GM21526 (cell line): ENCODE results near the gene RASSF5.

Source experiments
- ATAC-seq: cut with Tn5 transposase; IDR thresholded peaks from one replicate; pipeline ENCODE4 v1.9.1; 2021; ENCODE audit warnings: moderate library complexity; ENCODE audit not compliant: unreplicated experiment, low FRiP score

Gene RASSF5

DNA sequence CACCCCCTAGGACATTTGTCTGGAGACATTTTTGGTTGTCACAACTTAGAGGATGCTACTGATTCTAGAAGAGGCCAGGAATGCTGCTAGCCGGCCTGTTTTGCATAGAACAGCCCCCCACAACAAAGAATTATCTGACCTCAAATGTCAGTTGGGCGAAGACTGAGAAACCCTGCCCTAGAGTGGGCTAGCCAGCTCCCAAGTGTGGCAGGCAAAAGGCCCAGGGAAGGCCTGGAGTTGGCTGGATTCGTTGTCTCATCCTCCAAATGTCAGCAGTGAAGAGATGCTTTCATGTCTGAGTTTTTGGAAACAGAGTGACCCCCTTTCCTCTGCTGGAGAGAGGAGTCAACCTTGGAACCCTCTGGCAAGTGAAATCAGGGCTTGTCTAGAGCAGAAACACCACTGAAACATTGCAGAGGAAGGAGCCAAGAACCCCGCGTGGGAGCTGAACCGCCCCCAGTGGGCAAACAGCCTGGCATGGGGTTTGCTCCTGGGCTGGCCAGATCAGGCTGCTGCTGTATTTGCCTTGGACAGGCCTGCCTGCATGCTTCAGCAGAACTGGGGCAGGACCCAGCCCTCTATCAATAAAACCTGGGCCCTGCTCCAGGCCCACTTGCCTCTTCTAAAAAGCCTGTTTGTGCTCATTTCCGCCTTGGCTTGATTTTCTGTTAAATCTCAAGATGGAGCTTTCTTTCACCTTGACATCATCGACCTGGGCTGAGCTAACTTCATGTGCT lies 32.9 kb downstream of the RASSF5 start:
- ATAC-seq = no peak

DNA sequence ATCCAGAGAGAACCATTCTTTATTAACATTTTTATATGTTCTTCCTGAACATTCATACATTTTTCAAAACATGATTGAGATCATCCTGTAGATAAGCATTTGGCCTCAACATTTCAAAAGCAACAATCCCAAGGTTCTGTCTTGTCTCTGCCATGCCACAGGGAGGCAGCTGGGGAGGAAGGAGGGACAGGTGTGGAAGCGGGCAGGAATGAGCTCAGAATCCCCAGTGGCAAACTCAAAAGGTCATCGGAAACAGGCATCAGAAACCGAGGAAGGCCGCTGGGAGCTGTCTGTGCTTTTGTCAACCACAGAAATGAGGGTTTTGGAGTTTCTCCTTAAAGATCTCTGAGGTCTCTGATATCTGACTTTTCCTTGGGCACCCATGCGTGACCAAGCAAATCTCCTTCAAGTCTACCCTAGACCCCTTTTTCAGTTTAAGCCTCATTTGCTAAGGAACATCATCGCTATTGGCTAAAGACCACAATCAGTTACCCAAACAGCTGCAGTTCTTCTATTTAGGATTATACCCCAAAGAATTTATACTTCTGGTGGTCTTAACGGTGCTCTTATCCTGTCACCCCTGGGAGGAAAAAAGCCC lies 34.0 kb downstream of the RASSF5 start:
- no peak for ATAC-seq

DNA sequence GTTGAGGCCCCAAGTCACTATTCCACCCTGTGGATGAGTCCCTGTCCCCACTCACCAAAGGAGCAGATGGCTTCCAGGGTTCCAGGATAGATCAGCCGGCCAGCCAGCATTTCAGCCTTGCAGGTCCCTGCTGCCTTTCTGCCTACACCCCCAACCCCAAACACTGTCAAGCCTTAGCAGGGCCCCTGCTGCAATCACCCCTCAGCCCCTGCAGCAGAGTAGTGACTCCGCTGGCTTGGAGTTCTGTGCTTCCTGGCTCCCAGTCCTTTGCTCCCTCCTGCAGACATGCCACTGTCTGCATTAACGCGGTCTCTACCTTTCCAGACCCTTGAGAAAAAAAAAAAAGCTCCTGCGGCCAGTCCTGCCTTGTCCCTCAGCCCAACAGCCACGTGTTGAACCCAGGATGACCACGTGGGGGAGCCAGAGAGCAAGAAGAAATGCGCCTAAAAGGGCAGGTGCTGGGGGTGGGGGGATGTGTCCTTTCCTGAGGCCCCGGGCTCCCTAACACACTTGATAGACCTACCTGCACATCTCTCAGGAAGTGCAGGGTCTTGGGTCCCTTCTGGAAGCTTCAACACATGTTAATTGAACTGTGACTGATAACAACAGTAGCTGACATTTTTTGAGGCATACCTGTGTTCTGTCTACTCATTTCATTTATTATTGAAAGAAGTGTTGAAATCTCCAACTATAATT lies 37.4 kb downstream of the RASSF5 start:
- ATAC-seq = no peak

DNA sequence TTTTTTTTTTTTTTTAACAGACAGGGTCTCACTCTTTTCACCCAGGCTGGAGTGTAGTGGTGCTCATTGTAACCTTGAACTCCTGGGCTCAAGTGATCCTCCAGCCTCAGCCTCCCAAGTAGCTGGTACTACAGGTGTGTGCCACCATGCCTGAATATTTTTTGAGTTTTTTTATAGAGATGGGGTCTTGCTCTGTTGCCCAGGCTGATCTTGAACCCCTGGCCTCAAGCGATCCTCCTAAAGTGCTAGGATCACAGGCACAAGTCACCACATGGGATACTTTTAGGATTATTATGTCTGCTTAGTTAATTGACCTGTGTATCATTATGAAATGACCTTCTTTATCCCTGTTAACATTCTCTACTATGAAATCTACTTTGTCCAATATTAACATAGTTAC lies 38.0 kb downstream of the RASSF5 start:
- ATAC-seq = no peak

- ATAC-seq = no peak
These were observed 39.8 kb downstream of the RASSF5 start for GRCh38 chr1:206547104-206547503.

GRCh38 chr1:206550446-206550845 lies 43.1 kb downstream of the RASSF5 start:
- ATAC-seq = no peak

DNA sequence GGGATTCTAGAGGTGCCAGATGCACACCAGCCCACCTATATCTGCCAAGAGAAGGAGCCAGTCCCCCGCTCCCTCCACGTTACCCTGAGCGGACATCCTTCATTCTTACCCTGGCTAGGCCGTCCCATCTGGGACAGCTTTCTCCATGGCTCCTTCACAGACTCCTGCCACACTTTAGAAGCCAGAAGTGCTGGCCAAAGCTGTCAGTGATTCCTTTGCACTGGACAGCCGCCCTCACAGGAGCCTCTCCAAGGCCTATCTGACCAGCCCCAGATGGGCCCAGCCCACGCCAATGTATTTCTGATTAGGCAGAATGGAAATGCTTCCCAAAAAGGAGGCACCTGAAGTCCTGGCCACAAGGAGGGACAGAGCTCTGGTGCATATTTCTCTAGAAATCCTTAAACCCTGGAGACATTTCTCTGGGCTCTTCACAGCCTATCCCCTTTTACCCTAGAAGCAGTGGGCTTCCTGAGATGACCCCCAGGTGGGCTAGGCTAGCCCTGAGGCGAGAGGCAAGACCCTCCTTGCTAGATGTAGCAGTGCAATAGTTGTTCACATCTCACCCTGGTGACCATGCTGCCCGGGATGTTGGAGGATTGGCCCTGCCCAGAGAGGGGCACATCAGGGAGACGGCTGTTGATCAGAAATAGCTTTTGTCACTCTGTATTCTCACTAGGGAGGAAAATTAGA lies 44.1 kb downstream of the RASSF5 start:
- no peak for ATAC-seq

- ATAC-seq = no peak
These were observed 44.6 kb downstream of the RASSF5 start for GRCh38 chr1:206551986-206552326.

DNA sequence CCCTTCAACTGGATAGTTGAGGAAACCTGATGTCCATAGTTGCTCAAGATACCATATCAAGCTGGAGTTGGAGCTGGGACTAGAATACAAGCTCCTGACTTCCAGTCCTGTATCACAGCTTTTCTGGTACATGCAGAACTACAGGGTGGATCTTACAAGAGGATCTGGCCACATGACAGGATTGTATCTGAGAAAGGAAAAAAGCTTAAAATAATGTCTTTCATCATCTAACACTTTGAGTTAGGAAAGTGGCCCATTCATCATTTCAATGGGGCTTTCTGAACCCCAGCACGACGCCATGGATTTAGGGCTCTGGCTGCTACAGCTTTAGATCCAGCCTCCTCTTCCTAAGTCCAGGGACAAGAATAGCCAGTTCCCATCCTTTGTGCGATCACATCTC lies 46.9 kb downstream of the RASSF5 start:
- ATAC-seq = no peak

GRCh38 chr1:206554701-206555472 lies 47.6 kb downstream of the RASSF5 start:
- no peak for ATAC-seq

DNA sequence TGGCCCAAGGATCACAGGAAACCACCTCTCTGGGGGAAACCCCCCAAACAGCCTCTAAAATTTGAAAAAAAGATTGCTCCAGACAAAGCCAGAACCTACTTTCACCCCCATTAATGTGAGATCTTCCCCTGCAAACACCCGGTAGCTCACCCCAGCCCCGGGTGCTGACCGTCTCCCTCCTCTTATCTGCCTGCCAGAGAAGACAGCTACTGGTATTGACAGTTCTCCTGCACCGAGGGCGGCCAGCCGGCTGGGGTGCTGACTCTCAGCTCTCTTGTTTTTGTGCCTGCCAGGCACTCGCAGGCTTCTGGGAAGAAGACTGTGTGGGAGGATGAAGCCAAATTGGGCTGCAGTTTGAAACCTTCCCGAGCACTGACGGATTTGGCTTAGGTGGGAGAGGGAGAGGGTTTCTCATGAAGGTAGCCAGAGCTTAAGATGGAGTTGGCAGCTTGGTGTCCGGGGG lies 48.2 kb downstream of the RASSF5 start:
- no peak for ATAC-seq

DNA sequence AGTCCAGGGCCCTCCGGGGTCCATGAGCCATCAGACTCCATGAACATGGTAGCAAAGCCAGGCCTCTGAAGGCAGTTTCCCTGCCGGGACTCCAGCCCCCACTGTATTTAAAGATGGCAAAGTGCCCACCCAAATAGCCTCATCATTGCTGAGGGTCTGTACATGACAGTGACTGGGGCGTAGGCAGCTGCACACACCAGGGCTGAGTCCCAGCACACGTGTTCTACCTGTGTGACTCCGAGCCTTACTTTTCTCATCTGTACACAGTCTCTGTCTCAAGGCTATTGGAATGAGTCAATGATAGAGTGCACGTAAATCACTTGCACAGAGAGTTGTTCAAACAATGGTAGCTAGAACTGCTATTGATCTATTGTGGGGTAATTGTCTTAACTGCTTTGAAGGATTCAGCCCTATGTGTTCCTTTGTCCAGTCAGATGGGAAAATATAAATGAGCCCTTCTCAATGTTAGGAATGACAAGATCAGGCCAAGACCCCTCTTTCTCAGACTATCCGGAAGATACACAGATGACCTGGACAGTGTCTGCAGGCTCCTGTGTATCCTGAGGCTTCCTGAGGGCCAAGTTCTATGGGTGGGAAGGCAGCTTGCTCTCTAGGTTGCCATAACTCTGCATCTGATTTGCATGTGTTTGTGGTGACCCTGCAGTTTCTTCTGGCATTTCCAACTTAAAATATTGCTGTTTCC lies 48.9 kb downstream of the RASSF5 start:
- ATAC-seq = no peak

- peak; percentile 42 for ATAC-seq
These were observed 49.7 kb downstream of the RASSF5 start for GRCh38 chr1:206556750-206557635.

GRCh38 chr1:206557636-206558473 lies 50.5 kb downstream of the RASSF5 start:
- ATAC-seq = no peak

DNA sequence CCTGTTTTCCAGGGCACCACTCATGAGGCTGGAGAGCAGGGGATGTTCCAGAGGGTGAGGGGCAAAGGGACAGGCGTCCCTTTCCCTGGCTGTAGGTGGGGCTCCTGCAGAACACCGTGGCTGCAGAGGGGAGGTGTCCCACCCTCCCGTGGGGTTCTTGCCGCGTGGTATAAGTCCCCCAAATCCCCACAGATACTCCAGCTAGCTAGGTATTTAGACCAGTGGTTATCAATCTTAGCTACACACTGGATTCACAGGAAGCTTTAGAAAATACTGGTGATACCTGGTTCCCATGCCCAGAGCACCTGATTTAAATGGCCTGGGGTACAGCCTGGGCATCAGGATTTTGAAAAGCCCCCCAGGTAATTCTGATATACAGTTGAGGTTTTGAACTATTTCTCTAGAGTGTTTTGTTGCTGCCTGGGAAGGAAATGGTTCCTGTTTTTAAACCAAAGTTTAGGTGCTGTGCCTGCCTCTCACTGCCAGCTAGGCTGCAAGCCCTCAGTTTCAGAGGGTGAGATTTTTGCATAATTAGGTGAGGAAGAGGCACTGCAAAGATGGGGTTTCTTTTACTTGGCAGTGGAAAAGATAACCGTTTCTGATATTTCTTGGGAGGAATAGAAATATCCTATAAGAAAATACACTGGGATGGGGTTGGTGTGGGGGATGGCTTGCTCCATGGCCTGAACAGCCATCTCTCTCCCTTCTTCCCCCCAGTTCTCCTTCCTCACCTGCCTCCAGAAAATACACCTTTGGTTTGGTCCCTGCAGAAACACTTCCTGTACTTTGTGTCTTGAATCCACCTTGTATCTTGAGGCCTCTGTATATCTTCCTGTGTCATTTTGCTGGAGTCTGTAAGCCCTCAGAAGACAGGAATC lies 51.7 kb downstream of the RASSF5 start:
- ATAC-seq = no peak

DNA sequence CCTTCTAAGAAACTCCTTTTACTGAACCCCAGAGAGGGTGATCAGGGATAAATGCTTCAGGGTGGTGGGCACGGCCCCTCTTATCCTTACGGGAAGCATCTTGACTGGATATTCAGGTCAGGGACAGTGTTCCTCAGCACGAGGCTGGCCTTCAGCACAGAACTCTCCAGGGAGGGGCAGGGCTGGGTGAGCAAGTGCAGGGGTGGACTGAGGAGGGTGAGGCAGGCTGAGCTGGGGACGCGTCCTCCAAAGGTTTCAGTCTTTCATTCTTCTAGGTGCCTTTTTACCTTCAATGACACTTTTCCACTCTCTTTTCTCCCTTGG lies 52.3 kb downstream of the RASSF5 start:
- no peak for ATAC-seq

- no peak for ATAC-seq
These were observed 52.8 kb downstream of the RASSF5 start for GRCh38 chr1:206560007-206560716.
